K562 (cell line): ENCODE data around the gene CFAP70. TPM values are rescaled to one million over a fixed set of nuclear protein-coding genes. Genes with fewer than 3 reads are reported as not detected.

ENCODE experiments used
- ARID1B ChIP-seq: fragments of 450-650 bp; IDR thresholded peaks from 2 replicates; pipeline ENCODE4 v1.6.1; 2016; ENCODE audit warnings: antibody characterized with exemption, mild to moderate bottlenecking, inconsistent platforms
- ATF4 ChIP-seq: fragments of 450-650 bp; formaldehyde crosslinking; IDR thresholded peaks from 2 replicates; pipeline ENCODE4 v1.4.0; 2022; ENCODE audit warnings: mild to moderate bottlenecking, moderate library complexity
- ELF2 ChIP-seq: fragments of 250-450 bp; sonication (Bioruptor Pico); IDR thresholded peaks from 2 replicates; pipeline ENCODE4 v1.5.0; 2021; ENCODE audit warnings: mild to moderate bottlenecking
- HINFP ChIP-seq: fragments of 450-650 bp; conservative IDR thresholded peaks from 2 replicates; pipeline ENCODE4 v1.6.1; 2016; ENCODE audit warnings: missing genetic modification characterization, low read depth, mild to moderate bottlenecking, control low read depth, missing compliant biosample characterization
- KHSRP ChIP-seq: fragments of 450-650 bp; IDR thresholded peaks from 2 replicates; pipeline ENCODE4 v1.6.1; 2017
- MAFK ChIP-seq: IDR thresholded peaks from 2 replicates; pipeline ENCODE4 v1.6.1; 2011; ENCODE audit warnings: low read length, improper control_type of control experiment
- PTRF ChIP-seq: fragments of 450-650 bp; IDR thresholded peaks from 2 replicates; pipeline ENCODE4 v1.6.1; 2016; ENCODE audit warnings: mild to moderate bottlenecking, missing genetic modification characterization, missing compliant biosample characterization
- RBM14 ChIP-seq: fragments of 200-400 bp; formaldehyde crosslinking; IDR thresholded peaks from 2 replicates; pipeline ENCODE4 v1.6.1; 2018; ENCODE audit warnings: low read depth, mild to moderate bottlenecking, low read length, moderate library complexity, borderline replicate concordance; ENCODE audit not compliant: insufficient read depth
- REST ChIP-seq, 2 experiments: fragments of 450-650 bp; formaldehyde crosslinking in 1 of 2; IDR thresholded peaks; 2 replicates each; pipeline versions ENCODE4 v1.4.0 to v1.6.1; 2014 to 2020; ENCODE audit warnings: mild to moderate bottlenecking in 2 of 2, borderline replicate concordance in 1 of 2, low read depth in 1 of 2
- SMARCE1 ChIP-seq: fragments of 450-650 bp; IDR thresholded peaks from 2 replicates; pipeline ENCODE4 v1.7.1; 2016; ENCODE audit warnings: mild to moderate bottlenecking
- XRCC3 ChIP-seq: fragments of 450-650 bp; IDR thresholded peaks from 2 replicates; pipeline ENCODE4 v1.6.1; 2017; ENCODE audit warnings: mild to moderate bottlenecking, moderate library complexity
- ZBTB5 ChIP-seq: fragments of 450-650 bp; IDR thresholded peaks from 2 replicates; pipeline ENCODE4 v1.6.1; 2017; ENCODE audit warnings: antibody characterized with exemption
- ZNF3 ChIP-seq: fragments of 250-450 bp; sonication (Bioruptor Pico); IDR thresholded peaks from 2 replicates; pipeline ENCODE4 v1.5.0; 2021; ENCODE audit warnings: mild to moderate bottlenecking, moderate library complexity
- ZNF354B ChIP-seq: fragments of 250-450 bp; sonication (Bioruptor Pico); IDR thresholded peaks from 2 replicates; pipeline ENCODE4 v1.4.0; 2020
- ZNF780A ChIP-seq: fragments of 250-450 bp; sonication (Bioruptor Pico); IDR thresholded peaks from 2 replicates; pipeline ENCODE4 v1.5.0; 2021; ENCODE audit warnings: mild to moderate bottlenecking
- polyA plus RNA-seq, 8 experiments: library from polyadenylated mRNA; depleted of rRNA in 4 of 8; stranded (reverse) in 5 of 8; unstranded in 3 of 8; fragments of >200 nt; fragmentation: Nextera tagmentation in 2 of 8; fragmentation: Illumina TruSeq in 1 of 8; extraction: Ambion mirVana in 2 of 8; extraction: Trizol in 1 of 8; gene quantifications; 2 replicates each; pipeline versions ENCODE4 v1.2.1 to v1.2.3, GENCODE V29; 2011 to 2014; ENCODE audit warnings: inconsistent platforms in 1 of 8, missing spikeins in 1 of 8
- total RNA-seq, 7 experiments: library from RNA; depleted of rRNA in 6 of 7; stranded (reverse); fragments of >200 nt in 6 of 7; fragmentation: Illumina TruSeq in 2 of 7; extraction: Trizol in 2 of 7; gene quantifications; 2 replicates each; pipeline versions ENCODE4 v1.2.1 to v1.2.3, GENCODE V29; 2011 to 2021; ENCODE audit warnings: low replicate concordance in 1 of 7

CFAP70 gene
- total and polyA plus RNA-seq, 9 of the 15 experiments (the other 6 are each of a cell fraction or from before 2014, with no cell fraction given), result 0.27 to 1.6 (median 0.86) TPM

GRCh38 chr10:73366381-73367298 is 8.0 kb upstream of the CFAP70 start (continued):
- peak; percentile 67 for TF ChIP-seq ARID1B
- TF ChIP-seq REST (IDR thresholded peaks at IDR 0.05; ENCODE audit: borderline replicate concordance), result peak; percentile 100
- no peak for TF ChIP-seq REST (CRISPR knock-in tag; IDR thresholded peaks at IDR 0.05; ENCODE audit: low read depth)
- TF ChIP-seq ZNF3 (CRISPR knock-in tag), result peak; percentile 54; the same call in 1 of the 2 replicates
- no peak for TF ChIP-seq RBM14
- TF ChIP-seq MAFK, result peak; percentile 25; the same call in 1 of the 2 replicates
- no peak for TF ChIP-seq ZNF780A (CRISPR knock-in tag)
- 0 out of 2 replicates have a peak, but pooled peaks have one; percentile 39 for TF ChIP-seq KHSRP
- TF ChIP-seq ZBTB5, result no peak
- TF ChIP-seq ZNF354B (CRISPR knock-in tag), result no peak
- TF ChIP-seq ATF4, result no peak
- TF ChIP-seq XRCC3, result no peak
- peak; percentile 11; the same call in 1 of the 2 replicates for TF ChIP-seq SMARCE1
- 0 out of 2 replicates have a peak, but pooled peaks have one; percentile 68 for TF ChIP-seq ELF2 (CRISPR knock-in tag)
- no peak for TF ChIP-seq PTRF (tag)
- no peak for TF ChIP-seq HINFP (tag)
